Measurements from ENCODE around the gene LGALS8. TPM values are rescaled to one million over a fixed set of nuclear protein-coding genes. Genes with fewer than 3 reads are reported as not detected.
A peak's percentile ranks its signal among the peaks of the same experiment; 100 is the strongest.
"Not testable (repeated sequence)": the region's sequence is repeated elsewhere in the genome, so short reads cannot be mapped to it uniquely, and the experiment has no call there.

Gene LGALS8
- polyA plus RNA-seq (2013, experiment 1 of 2; ENCODE audit: insufficient read length): 32.2 TPM
- polyA plus RNA-seq (2013, experiment 2 of 2; ENCODE audit: insufficient read length): 28.8 TPM

DNA sequence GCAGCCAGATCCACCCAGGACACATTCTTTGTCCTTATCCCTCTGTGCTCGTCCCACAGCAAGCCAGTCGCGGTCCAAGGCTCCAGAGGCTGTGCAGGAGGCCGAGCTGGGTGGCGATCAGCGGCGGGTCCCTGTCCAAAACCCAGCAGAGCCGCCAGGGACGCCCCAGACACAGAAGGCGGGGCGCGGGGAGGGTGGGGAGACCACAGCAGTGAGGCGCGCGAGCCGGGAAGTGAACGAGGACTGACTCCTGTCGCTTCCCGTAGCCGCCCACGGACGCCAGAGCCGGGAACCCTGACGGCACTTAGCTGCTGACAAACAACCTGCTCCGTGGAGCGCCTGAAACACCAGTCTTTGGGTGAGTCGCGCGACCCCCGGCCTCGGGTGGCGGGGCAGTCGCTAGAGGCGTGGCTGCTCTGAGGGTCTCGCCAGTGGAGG, at the start of gene LGALS8:
TSS of gene LGALS8 (plus strand) at position 279 of the 438 bp plus-strand sequence. CDS start 2,089 bp downstream, outside the sequence.
- peak; percentile 84 for DNase-seq

DNA sequence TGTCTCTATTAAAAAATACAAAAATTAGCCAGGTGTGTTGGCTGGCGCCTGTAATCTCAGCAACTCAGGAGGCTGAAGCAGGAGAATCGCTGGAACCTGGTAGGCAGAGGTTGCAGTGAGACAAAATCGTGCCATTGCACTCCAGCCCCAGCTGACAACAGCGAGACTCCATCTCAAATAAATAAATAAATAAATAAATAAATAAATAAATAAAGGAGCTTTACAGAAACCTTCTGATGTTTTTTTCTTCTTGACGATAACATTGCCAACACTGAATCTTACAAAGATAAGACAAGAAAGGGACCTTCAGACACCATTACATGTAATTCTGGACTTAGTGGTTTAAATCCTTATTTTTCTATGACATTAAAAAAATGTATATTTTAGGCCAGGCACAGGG, 47.8 kb upstream of the LGALS8 start:
- no peak for DNase-seq

DNA sequence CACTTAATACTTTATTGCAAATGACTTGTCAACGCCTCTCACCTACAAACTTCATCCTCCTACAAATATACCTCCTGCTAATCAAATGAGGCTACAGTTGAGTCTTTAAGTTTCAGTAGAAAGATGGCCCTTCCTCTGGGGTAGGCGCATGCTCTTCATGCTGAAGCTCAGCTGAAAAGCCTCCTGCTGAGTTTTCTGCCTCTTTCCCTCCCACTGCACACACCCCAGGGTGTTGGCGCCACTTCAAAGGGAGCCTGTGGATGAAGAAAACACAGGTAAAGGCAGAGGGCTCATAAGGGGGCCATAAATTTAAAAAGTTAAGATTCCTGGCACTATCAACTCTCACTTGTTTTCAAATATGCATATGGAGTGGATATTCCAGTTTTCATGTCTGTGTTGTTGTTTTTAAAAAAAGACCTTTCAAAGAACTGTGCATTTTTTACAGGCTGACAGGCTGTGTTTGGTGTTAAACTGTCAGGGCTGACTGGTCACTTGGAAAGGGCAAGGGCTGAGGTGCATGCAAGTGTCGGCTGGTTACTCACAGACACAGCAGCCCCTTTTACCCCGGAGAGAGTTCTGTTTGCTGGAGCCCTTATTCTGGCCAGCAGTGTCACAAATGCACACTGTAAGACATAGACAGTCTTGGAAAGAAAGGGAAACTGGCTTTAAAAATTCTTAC, 42.9 kb upstream of the LGALS8 start:
- no peak for DNase-seq

DNA sequence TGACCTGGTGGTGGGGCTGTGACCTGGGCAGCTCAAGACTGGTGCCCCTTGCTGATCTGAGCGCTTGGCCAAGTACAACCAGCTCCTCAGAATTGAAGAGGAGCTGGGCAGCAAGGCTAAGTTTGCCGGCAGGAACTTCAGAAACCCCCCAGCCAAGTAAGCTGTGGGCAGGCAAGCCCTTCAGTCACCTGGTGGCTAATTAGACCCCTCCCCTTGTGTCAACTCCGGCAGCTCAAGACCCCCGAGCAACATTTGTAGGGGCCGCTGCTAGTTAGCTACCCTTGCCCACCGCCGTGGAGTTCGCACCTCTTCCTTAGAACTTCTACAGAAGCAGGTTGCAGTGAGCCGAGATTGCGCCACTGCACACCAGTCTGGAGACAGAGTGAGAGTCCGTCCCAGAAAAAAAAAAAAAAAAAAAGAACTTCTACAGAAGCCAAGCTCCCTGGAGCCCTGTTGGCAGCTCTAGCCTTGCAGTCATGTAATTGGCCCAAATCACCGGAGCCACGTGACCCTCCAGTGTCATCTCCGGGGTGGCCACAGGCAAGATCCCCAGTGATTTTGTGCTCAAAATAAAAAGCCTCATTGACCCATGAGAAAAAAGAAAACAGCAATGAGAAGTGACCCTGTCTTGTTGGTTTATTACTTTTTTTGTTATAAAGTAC, 39.3 kb upstream of the LGALS8 start:
- DNase-seq: no peak

DNA sequence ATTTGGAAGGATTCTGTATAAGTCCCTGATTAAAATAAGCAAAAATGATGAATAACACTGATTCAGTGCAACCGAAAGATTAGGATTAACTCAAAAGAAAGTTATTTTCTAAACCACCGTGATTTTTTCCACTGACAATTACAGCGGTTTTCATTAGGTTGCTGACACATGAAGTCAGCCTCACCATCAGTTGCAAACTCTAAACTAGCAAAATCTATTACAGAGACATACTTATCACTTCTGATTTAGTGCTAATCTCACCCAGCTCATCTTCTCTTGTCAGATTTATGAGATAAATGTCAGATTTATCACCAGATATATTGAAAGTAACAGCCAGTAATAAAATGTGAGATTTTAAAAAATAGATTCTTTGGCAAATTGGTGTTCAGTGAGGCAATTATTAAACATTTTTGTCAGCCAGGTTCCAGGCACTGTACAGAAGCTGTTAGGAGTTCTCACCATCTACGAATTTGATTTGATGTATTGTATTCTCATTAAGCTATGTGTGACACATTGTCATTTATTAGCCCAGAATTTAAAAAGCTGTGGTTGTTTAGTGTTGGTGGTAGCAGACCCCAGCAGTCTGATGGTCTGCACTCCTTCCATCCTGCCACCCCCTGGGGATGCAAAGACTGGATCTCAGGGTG, 37.3 kb upstream of the LGALS8 start:
- no peak for DNase-seq

DNA sequence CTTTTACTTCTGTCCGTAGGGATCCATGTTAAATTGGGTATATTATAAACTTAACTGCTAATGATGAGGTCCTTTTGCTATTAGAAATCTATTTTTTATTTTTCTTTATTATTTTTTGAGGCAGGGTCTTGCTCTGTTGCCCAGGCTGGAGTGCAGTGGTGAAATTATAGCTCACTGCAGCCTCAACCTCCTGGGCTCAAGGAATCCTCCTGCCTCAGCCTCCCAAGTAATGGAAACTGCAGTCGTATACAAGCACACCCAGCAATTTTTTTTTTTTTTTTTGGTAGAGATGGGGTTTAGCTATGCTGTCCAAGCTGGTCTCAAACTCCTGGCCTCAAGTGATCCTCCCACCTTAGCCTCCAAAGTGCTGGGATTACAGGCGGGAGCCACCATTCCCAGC, 34.6 kb upstream of the LGALS8 start:
- not testable (repeated sequence) for DNase-seq

DNA sequence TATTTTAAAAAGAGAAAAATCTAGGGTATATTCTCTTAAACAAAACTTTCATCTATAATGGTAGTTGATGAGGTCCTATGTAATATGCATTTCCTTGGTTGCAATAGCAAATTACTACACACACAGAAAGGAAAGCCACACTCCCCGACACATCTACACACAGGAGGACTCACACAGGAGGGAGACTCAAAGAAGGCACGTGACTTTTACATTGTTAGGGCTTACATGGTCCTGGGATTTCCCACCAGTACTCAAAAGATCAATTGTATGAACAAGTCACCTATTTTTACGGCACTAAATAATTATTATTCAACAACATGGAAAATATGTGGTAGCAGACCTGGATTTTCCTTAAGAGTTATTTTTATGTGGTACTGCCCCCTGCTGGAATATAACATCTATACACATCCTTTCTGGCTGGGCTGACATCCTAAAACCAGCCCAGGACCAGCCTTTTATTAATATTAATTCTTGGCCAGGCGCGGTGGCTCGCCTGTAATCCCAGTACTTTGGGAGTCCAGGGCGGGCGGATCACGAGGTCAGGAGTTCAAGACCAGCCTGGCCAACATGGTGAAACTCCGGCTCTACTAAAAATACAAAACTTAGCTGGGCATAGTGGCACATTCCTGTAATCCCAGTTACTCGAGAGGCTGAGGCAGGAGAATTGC, 33.9 kb upstream of the LGALS8 start:
- peak; percentile 42 for DNase-seq

DNA sequence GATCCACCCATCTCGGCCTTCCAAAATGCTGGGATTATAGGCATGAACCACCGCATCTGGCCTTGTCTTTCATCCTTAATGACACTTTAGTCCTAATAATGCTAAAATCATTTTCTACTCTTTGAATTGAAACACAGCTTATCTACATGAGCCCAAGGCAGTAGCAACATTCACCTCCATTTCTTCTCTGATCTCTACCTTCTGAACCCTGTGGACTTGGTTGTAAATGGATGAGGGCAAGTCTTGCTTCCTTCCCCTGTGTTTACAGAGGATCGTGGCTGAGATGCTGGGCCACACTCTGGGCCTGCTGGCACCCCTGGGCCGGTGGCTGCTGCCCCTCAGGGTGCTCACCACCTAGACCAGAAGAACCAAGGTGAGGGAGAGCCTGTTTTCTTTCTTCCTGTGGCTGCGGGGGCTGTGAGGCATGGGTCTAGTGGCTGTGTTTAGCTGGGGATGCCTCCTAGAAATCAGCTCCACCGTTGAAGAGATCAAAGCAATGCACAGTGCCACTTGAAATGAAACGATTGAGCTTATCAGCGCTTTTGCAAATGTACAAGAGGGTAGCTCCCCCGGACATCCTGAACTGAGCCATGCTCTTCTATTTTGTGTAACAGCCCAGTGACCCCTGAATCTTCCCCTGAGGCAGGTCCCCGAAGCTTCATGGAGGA, 32.2 kb upstream of the LGALS8 start:
- no peak for DNase-seq

DNA sequence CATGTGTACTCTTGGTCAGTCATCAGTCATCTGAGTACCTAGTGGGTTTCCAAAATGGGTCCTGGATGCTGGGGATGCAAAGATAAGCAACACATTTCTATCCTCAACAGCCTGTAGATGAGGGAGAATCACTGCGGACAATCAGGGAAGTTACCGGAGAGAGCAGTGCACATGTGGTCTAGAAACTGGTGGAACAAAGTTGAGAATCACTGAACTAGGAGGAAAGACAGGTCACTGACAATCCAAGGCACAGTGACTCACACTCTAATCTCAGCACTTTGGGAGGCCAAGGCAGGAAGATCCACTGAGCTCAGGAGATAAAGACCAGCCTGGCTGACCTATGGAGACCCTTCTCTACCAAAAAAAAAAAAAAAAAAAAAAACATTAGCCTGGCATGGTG, 31.4 kb upstream of the LGALS8 start:
- no peak for DNase-seq

DNA sequence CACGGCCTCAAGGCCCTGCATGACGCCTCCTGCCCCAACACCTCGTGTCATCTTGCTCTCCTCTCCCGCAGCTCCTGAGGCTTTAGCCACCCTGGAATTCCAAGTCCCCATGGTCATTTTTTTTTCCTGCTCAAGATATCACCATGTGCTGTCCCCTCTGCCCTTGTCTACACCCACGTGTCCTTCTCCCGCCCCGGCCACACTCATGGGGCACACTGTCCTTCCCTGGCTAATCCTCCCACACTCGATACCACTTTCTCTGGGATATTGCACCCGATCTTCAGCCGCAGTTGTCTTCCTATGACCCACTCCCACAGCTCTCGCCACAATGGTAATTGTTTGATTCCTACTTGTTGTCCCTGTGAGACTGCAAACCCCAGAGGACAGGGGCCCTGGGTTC, 29.7 kb upstream of the LGALS8 start:
- no peak for DNase-seq

DNA sequence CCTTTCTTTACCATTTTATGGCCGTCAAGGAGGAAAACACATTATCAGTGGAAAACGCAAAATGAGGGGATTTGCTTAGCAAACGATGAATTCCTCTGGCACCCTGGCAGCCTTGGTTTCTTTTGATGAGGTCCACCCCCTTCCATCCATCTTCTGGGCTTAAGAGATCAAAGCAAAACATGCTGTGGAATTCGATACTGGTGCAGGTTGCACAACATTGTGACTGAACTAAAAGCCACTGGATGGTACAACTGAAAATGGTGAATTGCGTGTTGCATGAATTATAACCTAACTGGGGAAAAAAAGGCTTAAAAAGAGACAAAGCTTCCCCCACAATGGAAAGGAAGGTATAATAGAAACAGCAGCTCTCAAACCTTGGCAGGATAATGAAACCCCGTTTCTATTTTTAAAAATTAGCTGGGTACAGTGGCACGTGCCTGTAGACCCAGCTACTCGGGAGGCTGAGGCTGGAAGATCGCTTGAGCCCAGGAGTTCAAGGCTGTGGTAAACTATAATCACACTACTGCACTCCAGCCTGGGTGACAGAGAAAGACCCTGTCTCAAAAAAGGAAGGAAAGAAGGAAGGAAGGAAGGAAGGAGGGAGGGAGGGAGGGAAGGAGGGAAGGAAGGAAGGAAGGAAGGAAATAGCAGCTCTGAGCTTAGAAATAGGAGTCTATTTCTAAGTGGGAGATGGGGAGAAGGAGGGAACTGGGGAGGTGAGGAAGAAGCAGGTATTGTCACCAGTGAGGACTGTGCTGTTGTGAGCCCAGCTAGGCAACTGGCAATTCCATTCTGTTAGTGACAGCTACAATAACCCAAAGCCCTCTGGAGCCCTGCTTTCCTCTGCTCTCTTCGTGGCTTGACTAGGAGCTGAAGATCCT, 29.0 kb upstream of the LGALS8 start:
- DNase-seq: no peak

DNA sequence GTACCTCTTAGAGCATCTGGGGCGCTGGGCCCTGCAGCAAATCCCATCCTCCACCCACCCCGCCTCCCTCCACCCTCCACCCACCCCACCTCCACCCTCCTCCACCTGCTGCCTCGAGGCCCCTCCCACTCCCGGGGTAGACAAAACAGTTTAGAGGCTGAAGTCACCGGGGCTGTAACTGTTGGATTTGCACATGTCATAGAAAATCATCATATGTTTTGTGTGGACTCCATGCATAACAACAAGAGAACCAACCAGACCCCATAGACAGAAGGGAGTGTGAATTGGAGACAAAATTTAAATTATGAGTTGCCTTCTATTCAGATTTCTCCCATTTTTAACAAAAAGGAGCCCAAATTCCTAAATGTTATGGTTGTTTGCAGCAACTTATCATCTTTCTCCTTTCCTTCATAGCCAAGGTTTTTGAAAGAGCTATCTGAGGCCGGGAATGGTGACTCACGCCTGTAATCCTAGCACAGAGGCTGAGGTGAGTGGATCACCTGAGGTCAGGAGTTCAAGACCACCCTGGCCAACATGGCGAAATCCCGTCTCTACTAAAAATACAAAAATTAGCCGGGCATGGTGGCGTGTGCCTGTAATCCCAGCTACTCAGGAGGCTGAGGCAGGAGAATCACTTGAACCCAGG, 28.2 kb upstream of the LGALS8 start:
- DNase-seq: no peak

DNA sequence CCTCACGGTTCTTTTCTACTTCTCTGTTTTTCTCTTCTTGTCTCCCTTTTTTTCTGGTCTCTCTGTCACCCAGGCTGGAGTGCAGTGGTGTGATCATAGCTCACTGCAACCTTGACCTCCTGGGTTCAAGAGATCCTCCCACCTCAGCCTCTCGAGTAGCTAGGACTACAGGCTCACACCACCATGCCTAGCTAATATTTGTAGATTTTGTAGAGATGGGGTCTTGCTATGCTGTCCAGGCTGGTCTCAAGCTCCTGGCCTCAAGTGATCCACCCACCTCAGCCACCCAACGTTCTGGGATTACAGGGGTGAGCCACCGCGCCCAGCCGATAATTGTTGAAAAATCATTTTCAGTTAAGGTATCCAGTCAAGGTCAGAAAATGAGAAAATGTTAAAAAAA, 25.9 kb upstream of the LGALS8 start:
- DNase-seq: no peak

DNA sequence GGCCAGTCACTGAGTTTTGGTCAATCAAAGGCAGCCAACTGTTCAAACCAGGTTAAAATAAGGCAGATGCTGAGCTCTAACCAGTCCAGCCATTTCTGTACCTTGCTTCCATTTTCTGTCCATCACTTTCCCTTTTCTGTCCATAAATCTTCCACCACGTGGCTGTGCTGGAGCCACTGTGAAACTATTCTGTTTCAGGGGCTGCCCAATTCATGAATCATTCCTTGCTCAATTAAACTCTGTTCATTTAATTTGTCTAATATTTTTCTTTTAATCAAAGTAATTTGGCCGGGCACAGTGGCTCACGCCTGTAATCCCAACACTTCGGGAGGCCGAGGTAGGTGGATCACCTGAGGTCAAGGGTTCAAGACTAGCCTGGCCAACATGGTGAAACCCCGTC, 22.7 kb upstream of the LGALS8 start:
- no peak for DNase-seq

DNA sequence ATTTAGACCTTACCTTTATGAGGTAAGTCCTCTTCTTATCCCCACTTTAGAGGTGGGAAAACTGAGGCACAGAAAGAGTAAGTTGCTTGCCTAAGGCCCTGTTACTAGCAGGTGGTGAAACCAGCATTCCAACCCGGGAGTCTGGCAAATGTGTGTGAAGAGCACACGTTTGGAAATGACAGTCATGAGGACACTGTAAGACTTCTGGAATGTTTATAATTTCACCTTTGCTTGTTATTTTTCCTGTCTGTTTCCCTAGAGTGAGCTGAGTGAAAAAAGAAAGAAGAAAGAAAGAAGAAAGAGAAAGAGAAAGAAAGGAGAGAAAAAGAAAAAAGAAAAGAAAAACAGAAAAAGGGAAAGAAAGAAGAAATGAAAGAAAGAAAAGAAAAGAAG, 21.2 kb upstream of the LGALS8 start:
- DNase-seq: peak; percentile 22

DNA sequence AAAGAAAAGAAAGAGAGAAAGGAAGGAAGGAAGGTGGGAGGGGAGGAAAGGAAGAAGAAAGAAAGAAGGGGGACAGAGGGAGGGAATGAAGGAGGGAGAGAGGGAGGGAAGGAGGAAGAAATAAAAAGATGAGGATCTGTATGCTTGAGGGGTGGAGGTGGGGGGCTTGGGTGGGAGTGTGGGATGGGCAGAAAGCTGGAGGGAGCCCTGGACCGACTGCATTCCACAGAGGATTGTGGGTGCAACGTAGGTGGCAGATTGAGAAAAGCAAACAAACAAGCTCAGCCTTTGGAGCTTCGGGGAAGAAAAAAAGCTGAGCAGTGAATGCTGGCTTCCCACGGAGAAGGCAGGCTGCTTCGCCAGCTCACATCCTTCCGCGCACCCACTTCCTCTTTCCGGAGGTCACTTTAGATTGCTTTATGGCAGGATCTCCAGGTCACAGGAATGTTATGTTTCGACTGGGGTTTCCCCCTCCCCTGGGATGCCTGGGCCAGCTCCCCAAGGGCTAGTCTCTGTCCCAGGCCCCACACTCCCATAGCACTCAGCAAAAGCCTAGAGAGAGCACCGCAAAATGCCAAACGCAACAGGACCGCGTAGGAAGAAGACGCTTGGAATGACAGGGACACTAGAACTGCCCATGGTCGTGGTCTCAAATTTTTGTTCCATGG, 20.7 kb upstream of the LGALS8 start:
- peak; percentile 72 for DNase-seq

DNA sequence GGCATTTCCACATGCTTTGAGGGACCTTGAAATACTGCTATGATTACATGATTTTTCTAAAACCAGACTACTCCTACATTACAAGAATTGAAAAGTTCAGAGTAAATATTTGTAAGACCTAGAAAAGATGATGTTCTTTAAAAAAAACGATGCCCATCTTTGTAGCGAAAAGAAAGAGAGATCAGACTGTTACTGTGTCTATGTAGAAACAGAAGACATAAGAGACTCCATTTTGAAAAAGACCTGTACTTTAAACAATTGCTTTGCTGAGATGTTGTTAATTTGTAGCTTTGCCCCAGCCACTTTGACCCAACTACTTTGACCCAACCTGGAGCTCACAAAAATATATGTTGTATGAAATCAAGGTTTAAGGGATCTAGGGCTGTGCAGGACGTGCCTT, 19.4 kb upstream of the LGALS8 start:
- DNase-seq: not testable (repeated sequence)

DNA sequence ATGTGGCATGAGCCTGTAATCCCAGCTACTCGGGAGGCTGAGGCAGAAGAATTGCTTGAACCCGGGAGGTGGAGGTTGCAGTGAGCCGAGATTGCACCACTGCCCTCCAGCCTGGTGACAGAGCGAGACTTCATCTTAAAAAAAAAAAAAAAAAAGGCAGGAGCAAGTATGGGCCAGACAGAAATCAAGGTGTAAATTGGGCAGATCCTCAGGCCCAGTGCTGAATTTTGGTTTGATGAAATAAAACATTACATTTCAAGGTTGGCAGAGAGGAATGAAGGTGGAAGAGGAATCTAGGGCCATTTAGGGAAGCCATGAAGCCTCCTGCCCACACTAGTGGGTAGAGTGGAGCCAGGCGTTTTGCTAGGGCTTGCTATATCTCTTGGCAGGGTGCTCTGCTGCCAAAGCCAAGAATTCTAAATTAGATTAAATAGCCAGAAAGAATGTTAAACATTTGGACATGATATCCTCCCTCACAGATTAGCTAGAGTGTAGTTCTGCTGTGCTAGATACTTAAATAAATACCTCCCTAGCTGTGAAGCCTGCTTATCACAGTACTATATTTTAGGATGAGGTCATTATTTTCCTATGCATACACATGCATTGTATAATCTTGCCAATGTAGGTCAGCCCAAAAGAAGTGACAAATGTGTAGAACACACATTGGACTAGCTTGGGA, 16.6 kb upstream of the LGALS8 start:
- DNase-seq: peak; percentile 75

DNA sequence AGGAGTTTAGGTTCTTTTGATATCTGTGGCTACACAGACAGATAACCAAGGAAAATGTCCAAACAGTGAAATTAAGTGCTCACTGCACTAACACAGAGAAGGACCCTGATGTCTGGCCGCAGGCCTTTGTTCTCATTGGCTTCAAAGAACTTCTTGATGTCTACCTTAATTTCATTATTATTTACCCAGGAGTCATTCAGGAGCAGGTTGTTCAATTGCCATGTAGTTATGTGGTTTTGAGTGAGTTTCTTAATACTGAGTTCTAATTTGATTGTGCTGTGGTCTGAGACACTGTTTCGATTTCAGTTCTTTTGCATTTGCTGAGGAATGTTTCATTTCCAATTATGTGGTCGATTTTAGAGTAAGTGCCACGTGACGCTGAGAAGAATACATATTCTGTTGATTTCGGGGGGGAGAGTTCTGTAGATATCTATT, 15.2 kb upstream of the LGALS8 start:
- DNase-seq: no peak

DNA sequence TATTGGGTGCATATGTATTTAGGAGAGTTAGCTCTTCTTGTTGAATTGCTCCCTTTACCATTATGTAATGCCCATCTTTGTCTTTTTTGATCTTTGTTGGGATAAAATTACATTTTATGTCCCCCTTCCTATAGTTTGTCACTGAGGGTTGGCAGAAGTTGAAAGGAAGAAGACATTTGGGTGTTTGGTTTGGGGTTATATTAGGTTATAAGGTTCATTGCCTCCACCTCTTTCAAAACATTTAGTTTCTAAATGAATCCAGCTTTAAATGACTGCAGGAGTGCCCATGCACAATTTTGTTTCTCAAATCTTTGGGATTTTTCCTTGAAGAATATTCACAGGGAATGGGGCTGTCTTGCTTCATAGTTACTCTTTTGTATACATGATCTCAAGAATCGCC, 14.6 kb upstream of the LGALS8 start:
- DNase-seq: no peak

All from fibroblast of skin of back (primary cell).